Neural progenitor cell (in vitro differentiated cells): ENCODE measurements around the gene BCAM. TPM values are rescaled to one million over a fixed set of nuclear protein-coding genes. Genes with fewer than 3 reads are reported as not detected.
A peak's percentile ranks its signal among the peaks of the same experiment; 100 is the strongest.

Experiments used
- DNase-seq: peaks from one replicate; pipeline ENCODE4 v3.0.0-alpha.2; 2016; ENCODE audit warnings: low spot score
- H2AFZ ChIP-seq: fragments of 200-600 bp; sonication (generic); replicated peaks from 2 replicates; pipeline ENCODE4 v1.6.1; 2016; ENCODE audit warnings: antibody characterized with exemption
- H3F3A ChIP-seq: fragments of 200-600 bp; sonication (generic); 2 replicates; pipeline ENCODE4 v1.6.1; 2016; ENCODE audit warnings: antibody characterized with exemption, low read depth
- H3K27ac ChIP-seq: fragments of 200-600 bp; sonication (generic); 2 replicates; pipeline ENCODE4 v1.5.1; 2016; ENCODE audit warnings: mild to moderate bottlenecking
- H3K27me3 ChIP-seq: fragments of 200-600 bp; sonication (generic); 2 replicates; pipeline ENCODE4 v1.6.1; 2016; ENCODE audit warnings: mild to moderate bottlenecking, moderate library complexity
- H3K36me3 ChIP-seq: fragments of 200-600 bp; sonication (generic); 2 replicates; pipeline ENCODE4 v1.5.1; 2016
- H3K4me1 ChIP-seq: fragments of 200-600 bp; sonication (generic); 2 replicates; pipeline ENCODE4 v1.6.1; 2016; ENCODE audit warnings: mixed run types
- H3K4me2 ChIP-seq: fragments of 200-600 bp; sonication (generic); 2 replicates; pipeline ENCODE4 v1.6.1; 2016
- H3K4me3 ChIP-seq: fragments of 200-600 bp; sonication (generic); 2 replicates; pipeline ENCODE4 v1.5.1; 2016
- H3K79me2 ChIP-seq: fragments of 200-600 bp; sonication (generic); 2 replicates; pipeline ENCODE4 v1.6.1; 2016; ENCODE audit warnings: low read depth
- H3K9ac ChIP-seq: fragments of 200-600 bp; sonication (generic); 2 replicates; pipeline ENCODE4 v1.6.1; 2016
- H3K9me3 ChIP-seq: fragments of 200-600 bp; sonication (generic); 2 replicates; pipeline ENCODE4 v1.5.1; 2016; ENCODE audit warnings: low read depth
- H4K20me1 ChIP-seq: fragments of 200-600 bp; sonication (generic); 2 replicates; pipeline ENCODE4 v1.6.1; 2016; ENCODE audit warnings: low read depth
- H3K27ac Mint-ChIP-seq: 3 replicates; pipeline ENCODE4 v1.8.0; 2021; ENCODE audit warnings: mixed read lengths
- H3K27me3 Mint-ChIP-seq: 2 replicates; pipeline ENCODE4 v1.8.0; 2022; ENCODE audit warnings: low read depth, mild to moderate bottlenecking, inconsistent platforms, moderate library complexity, mixed read lengths; ENCODE audit not compliant: insufficient read depth
- H3K36me3 Mint-ChIP-seq: 3 replicates; pipeline ENCODE4 v1.8.0; 2021; ENCODE audit warnings: mixed read lengths
- H3K4me1 Mint-ChIP-seq: 3 replicates; pipeline ENCODE4 v1.8.0; 2021; ENCODE audit warnings: mixed read lengths
- H3K4me3 Mint-ChIP-seq: 3 replicates; pipeline ENCODE4 v1.8.0; 2021; ENCODE audit warnings: mild to moderate bottlenecking, moderate library complexity, mixed read lengths
- H3K9me3 Mint-ChIP-seq: 3 replicates; pipeline ENCODE4 v1.8.0; 2020; ENCODE audit warnings: mixed read lengths
- EZH2 ChIP-seq: fragments of 200-600 bp; sonication (generic); IDR thresholded peaks from 2 replicates; pipeline ENCODE4 v1.6.1; 2017; ENCODE audit warnings: antibody characterized with exemption, mild to moderate bottlenecking, moderate library complexity
- EZH2phosphoT487 ChIP-seq: fragments of 200-600 bp; sonication (generic); IDR thresholded peaks from 2 replicates; pipeline ENCODE4 v1.6.1; 2017; ENCODE audit warnings: antibody characterized with exemption
- total RNA-seq: library from RNA; depleted of rRNA; stranded (reverse); fragments of >200 nt; gene quantifications from 2 replicates; pipeline ENCODE4 v1.2.3, GENCODE V29; 2015; ENCODE audit warnings: low replicate concordance
- TF ChIP-seq, protein P1 (sequence below): fragments of 200-600 bp; sonication (generic); IDR thresholded peaks from 2 replicates; pipeline ENCODE4 v1.5.1; 2017; ENCODE audit warnings: antibody characterized with exemption, mild to moderate bottlenecking

BCAM gene
- total RNA-seq, 1 donor from 2014 or later: 7.1 TPM

GRCh38 chr19:44794610-44795009 lies 14.3 kb upstream of the BCAM start:
- Histone ChIP-seq H3K4me2 (no peak overlapping the region), H3K4me3 (no peak overlapping the region), H3K4me1 (no peaks in the 10 kb centered on the region), H3F3A (peaks cover 5% of the 10 kb centered on the region), H4K20me1 (no peaks in the 10 kb centered on the region), H3K27me3 (no peaks in the 10 kb centered on the region), H3K9me3 (no peaks in the 10 kb centered on the region), H2AFZ (no peak overlapping the region), H3K9ac (no peak overlapping the region), H3K27ac (no peak overlapping the region), H3K79me2 (no peaks in the 10 kb centered on the region), H3K36me3 (no peaks in the 10 kb centered on the region)
- Mint-ChIP-seq H3K4me1 (peaks cover 18% of the 10 kb centered on the region), H3K36me3 (no peaks in the 10 kb centered on the region), H3K4me3 (no peak overlapping the region), H3K27me3 (peaks cover 2% of the 10 kb centered on the region), H3K27ac (no peak overlapping the region), H3K9me3 (no peaks in the 10 kb centered on the region)
- DNase-seq: no peak
- TF ChIP-seq EZH2: no peak

DNA sequence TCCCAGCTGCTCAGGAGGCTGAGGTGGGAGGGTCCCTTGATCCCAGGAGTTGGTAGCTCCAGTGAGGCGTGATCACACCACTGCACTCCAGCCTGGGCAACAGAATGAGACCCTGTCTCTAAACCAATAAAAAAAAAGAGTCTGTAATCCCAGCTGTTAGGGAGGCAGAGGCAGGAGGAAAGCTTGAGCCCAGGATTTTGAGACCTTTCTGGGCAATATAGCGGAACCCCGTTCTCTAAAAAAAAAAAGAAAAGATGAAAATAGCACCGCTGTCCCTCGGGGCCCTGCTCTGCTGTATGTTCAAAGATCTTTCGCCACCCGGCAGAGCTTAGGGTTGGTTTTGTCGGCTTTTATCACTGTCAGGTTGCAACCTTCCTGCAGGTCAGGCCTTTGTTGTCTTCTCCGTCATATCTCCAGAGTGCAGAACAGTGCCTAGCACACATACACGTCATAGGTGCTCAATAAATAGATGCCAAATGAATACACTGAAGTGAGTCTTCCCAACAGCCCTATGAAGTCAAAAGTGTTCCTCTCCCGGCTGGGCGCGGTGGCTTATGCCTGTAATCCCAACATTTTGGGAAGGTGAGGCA lies 13.4 kb upstream of the BCAM start:
- peaks cover 18% of the 10 kb centered on the region for H3K4me1 Mint-ChIP-seq
- H3K36me3 Mint-ChIP-seq: no peaks in the 10 kb centered on the region

GRCh38 chr19:44796701-44797115 lies 12.2 kb upstream of the BCAM start:
- H3K9me3 ChIP-seq: no peaks in the 10 kb centered on the region
- H3K27ac ChIP-seq: peak overlapping the region; percentile 54
- TF ChIP-seq EZH2 (no peak), EZH2phosphoT487 (no peak)
- TF ChIP-seq, protein P1, sequence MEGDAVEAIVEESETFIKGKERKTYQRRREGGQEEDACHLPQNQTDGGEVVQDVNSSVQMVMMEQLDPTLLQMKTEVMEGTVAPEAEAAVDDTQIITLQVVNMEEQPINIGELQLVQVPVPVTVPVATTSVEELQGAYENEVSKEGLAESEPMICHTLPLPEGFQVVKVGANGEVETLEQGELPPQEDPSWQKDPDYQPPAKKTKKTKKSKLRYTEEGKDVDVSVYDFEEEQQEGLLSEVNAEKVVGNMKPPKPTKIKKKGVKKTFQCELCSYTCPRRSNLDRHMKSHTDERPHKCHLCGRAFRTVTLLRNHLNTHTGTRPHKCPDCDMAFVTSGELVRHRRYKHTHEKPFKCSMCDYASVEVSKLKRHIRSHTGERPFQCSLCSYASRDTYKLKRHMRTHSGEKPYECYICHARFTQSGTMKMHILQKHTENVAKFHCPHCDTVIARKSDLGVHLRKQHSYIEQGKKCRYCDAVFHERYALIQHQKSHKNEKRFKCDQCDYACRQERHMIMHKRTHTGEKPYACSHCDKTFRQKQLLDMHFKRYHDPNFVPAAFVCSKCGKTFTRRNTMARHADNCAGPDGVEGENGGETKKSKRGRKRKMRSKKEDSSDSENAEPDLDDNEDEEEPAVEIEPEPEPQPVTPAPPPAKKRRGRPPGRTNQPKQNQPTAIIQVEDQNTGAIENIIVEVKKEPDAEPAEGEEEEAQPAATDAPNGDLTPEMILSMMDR: no peak
- peaks cover 18% of the 10 kb centered on the region for H3K4me1 Mint-ChIP-seq
- no peaks in the 10 kb centered on the region for H3K79me2 ChIP-seq
- no peaks in the 10 kb centered on the region for H3K9me3 Mint-ChIP-seq
- H3K36me3 Mint-ChIP-seq: no peaks in the 10 kb centered on the region
- peak overlapping the region; percentile 95 for H3K27ac Mint-ChIP-seq
- peak overlapping the region; percentile 73 for H2AFZ ChIP-seq
- no peak overlapping the region for H3K4me3 Mint-ChIP-seq
- peaks cover 10% of the 10 kb centered on the region for H3F3A ChIP-seq
- no peaks in the 10 kb centered on the region for H3K36me3 ChIP-seq
- H3K27me3 Mint-ChIP-seq: no peaks in the 10 kb centered on the region
- H3K4me3 ChIP-seq: no peak overlapping the region
- H3K4me1 ChIP-seq: peaks cover 7% of the 10 kb centered on the region
- H3K4me2 ChIP-seq: peak overlapping the region; percentile 23
- no peak overlapping the region for H3K9ac ChIP-seq
- H3K27me3 ChIP-seq: no peaks in the 10 kb centered on the region
- no peaks in the 10 kb centered on the region for H4K20me1 ChIP-seq
- DNase-seq: peak; percentile 25

More for the DNA sequence above, 13.4 kb upstream of the BCAM start:
- H3K27me3 Mint-ChIP-seq: no peaks in the 10 kb centered on the region
- H3F3A ChIP-seq: peaks cover 10% of the 10 kb centered on the region
- H3K36me3 ChIP-seq: no peaks in the 10 kb centered on the region
- DNase-seq: no peak
- H3K9ac ChIP-seq: no peak overlapping the region
- no peak overlapping the region for H3K4me2 ChIP-seq
- H3K4me3 ChIP-seq: no peak overlapping the region
- H3K27ac Mint-ChIP-seq: no peak overlapping the region
- no peaks in the 10 kb centered on the region for H3K9me3 ChIP-seq
- H3K4me3 Mint-ChIP-seq: no peak overlapping the region
- no peak overlapping the region for H3K27ac ChIP-seq
- no peak for TF ChIP-seq EZH2
- TF ChIP-seq, protein P1: no peak
- TF ChIP-seq EZH2phosphoT487: no peak
- no peak overlapping the region for H2AFZ ChIP-seq
- H3K4me1 ChIP-seq: peaks cover 7% of the 10 kb centered on the region
- H3K9me3 Mint-ChIP-seq: no peaks in the 10 kb centered on the region
- no peaks in the 10 kb centered on the region for H3K79me2 ChIP-seq
- no peaks in the 10 kb centered on the region for H4K20me1 ChIP-seq
- H3K27me3 ChIP-seq: no peaks in the 10 kb centered on the region

GRCh38 chr19:44799627-44800346 lies 9.1 kb upstream of the BCAM start:
- no peaks in the 10 kb centered on the region for H3K79me2 ChIP-seq
- Mint-ChIP-seq H3K27ac (no peak overlapping the region), H3K36me3 (no peaks in the 10 kb centered on the region), H3K9me3 (no peaks in the 10 kb centered on the region), H3K4me1 (peaks cover 14% of the 10 kb centered on the region), H3K4me3 (no peak overlapping the region), H3K27me3 (peaks cover 2% of the 10 kb centered on the region)
- no peaks in the 10 kb centered on the region for H4K20me1 ChIP-seq
- H3K9me3 ChIP-seq: no peaks in the 10 kb centered on the region
- H3K27ac ChIP-seq: no peak overlapping the region
- H3K9ac ChIP-seq: no peak overlapping the region
- no peaks in the 10 kb centered on the region for H3K27me3 ChIP-seq
- no peaks in the 10 kb centered on the region for H3K36me3 ChIP-seq
- no peak for DNase-seq
- TF ChIP-seq, protein P1: no peak
- no peak for TF ChIP-seq EZH2phosphoT487
- no peak for TF ChIP-seq EZH2
- H3K4me3 ChIP-seq: no peak overlapping the region
- H3K4me1 ChIP-seq: peaks cover 7% of the 10 kb centered on the region
- H3F3A ChIP-seq: peaks cover 10% of the 10 kb centered on the region
- no peak overlapping the region for H3K4me2 ChIP-seq
- no peak overlapping the region for H2AFZ ChIP-seq
